Psoas muscle (tissue), 8 donors: Measurements from ENCODE around the gene LDLRAD4. TPM values are rescaled to one million over a fixed set of nuclear protein-coding genes. Genes with fewer than 3 reads are reported as not detected.

Experiments
- ATAC-seq, 4 donors: fragments of 200-7000 bp; cut with Tn5 transposase; one replicate each; pipeline ENCODE4 v1.9.1; 2020; ENCODE audit warnings: moderate library complexity in 3 of 4, mild to moderate bottlenecking in 2 of 4
- DNase-seq, 2 donors: peaks; one replicate each; pipeline ENCODE4 v3.0.0-alpha.2; 2020
- H3K27ac ChIP-seq: fragments of 200-600 bp; one replicate; pipeline ENCODE4 v1.8.0; 2022
- H3K27me3 ChIP-seq, 3 donors: fragments of 200-600 bp in 1 of 3; one replicate each; pipeline versions ENCODE4 v1.6.1 to v1.8.0; 2013 to 2022; ENCODE audit warnings: low read length in 2 of 3, mild to moderate bottlenecking in 2 of 3, moderate library complexity in 1 of 3; ENCODE audit not compliant: insufficient read depth in 3 of 3
- H3K36me3 ChIP-seq, 2 donors: fragments of 200-600 bp in 1 of 2; one replicate each; pipeline versions ENCODE4 v1.6.1 to v1.8.0; 2013 to 2022; ENCODE audit warnings: low read depth in 1 of 2, mild to moderate bottlenecking in 1 of 2, moderate library complexity in 1 of 2; ENCODE audit not compliant: insufficient read depth in 1 of 2
- H3K4me1 ChIP-seq: fragments of 200-600 bp; one replicate; pipeline ENCODE4 v1.8.0; 2022
- H3K4me3 ChIP-seq: fragments of 200-600 bp; one replicate; pipeline ENCODE4 v1.8.0; 2022; ENCODE audit warnings: mild to moderate bottlenecking
- H3K9me3 ChIP-seq: fragments of 200-600 bp; one replicate; pipeline ENCODE4 v1.8.0; 2022
- WGBS, 3 donors: extraction: QIAGEN DNeasy Blood & Tissue Kit; methylation state at CpG; one replicate each; pipeline versions ENCODE4 v1.1.6 to v1.1.7; 2013; 5-methylcytosine and 5-hydroxymethylcytosine counted together
- intact Hi-C, 2 donors: fragments of 100-400 bp; cut with DNase I; formaldehyde crosslinking; loops; one replicate each; pipeline versions ENCODE4 v1.11.0 to v1.14.2; 2022
- polyA plus RNA-seq, 3 donors: library from polyadenylated mRNA; stranded (reverse); fragments of 200-250 nt; gene quantifications; one replicate each; pipeline ENCODE4 v1.2.3, GENCODE V29; 2013
- total RNA-seq, 4 donors: library from RNA; stranded (reverse); fragmentation: NEBNext Ultra II Directional in 2 of 4; extraction: Animal tissue kit (Norgen Biotek cat#: 25700) in 2 of 4; gene quantifications; one replicate each; pipeline versions ENCODE4 v1.2.1 to v1.2.4, GENCODE V29; 2021 to 2023
- TF ChIP-seq, protein P1 (sequence below): fragments of 200-600 bp; IDR thresholded peaks from one replicate; pipeline ENCODE4 v1.8.0; 2022; ENCODE audit warnings: antibody characterized with exemption
- donor health status: healthy with polysubstance abuse.
- donor health status: DM: no; HTN: no; CAD: no; lungs with moderate emphysema.
- donor health status: Bipolar disorder and iron deficiency.
- donor health status: healthy.
- donor health status: DM: yes; HTN: yes; CAD: no.
- donor health status: DM: no; HTN: no; CAD: no.
- donor health status: DM: no; HTN: no; CAD: no.
- donor health status: DM: yes; HTN: yes; CAD: no.

The LDLRAD4 gene
- total and polyA plus RNA-seq, 7 donors = 1.8 to 13.9 (median 3.8) TPM

DNA sequence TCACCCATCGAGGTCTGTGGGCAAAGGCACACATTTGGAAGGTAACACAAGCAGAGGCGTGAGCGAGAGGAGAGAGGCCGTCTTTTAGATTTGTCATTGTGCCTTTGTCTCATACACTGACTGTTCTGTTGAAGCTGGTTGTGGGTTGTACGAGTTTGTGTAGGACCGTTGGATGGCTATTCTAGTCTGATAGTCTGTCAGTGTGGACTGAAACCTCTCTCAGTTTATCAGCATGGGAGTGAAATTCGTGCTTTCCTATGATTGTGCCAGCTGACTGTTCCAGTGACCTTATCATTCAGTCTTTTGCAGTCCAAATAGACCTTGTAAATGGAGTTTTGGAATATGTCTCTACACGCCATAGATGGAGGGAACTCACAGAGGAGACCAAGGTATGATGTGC, 143.5 kb downstream of the LDLRAD4 start:
- ATAC-seq (no peak), DNase-seq (no peak)
- intact Hi-C loops = loop anchor here in 1 of 2 donors (10.0 kb wide), 1 partner anchor 47 kb away; no protein-coding TSS in a partner anchor
- 83 to 97% (median 89%) methylated on average over 8 of the region's 8 CpGs for WGBS, 3 donors
- H3K4me1 ChIP-seq = no peaks in the 10 kb centered on the region
- H3K9me3 ChIP-seq = no peaks in the 10 kb centered on the region
- H3K4me3 ChIP-seq = no peak overlapping the region
- no peaks in the 10 kb centered on the region for H3K36me3 ChIP-seq
- no peak overlapping the region for H3K27ac ChIP-seq
- TF ChIP-seq, protein P1, sequence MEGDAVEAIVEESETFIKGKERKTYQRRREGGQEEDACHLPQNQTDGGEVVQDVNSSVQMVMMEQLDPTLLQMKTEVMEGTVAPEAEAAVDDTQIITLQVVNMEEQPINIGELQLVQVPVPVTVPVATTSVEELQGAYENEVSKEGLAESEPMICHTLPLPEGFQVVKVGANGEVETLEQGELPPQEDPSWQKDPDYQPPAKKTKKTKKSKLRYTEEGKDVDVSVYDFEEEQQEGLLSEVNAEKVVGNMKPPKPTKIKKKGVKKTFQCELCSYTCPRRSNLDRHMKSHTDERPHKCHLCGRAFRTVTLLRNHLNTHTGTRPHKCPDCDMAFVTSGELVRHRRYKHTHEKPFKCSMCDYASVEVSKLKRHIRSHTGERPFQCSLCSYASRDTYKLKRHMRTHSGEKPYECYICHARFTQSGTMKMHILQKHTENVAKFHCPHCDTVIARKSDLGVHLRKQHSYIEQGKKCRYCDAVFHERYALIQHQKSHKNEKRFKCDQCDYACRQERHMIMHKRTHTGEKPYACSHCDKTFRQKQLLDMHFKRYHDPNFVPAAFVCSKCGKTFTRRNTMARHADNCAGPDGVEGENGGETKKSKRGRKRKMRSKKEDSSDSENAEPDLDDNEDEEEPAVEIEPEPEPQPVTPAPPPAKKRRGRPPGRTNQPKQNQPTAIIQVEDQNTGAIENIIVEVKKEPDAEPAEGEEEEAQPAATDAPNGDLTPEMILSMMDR = no peak
- H3K27me3 ChIP-seq = no peaks in the 10 kb centered on the region

- H3K27me3 ChIP-seq = no peaks in the 10 kb centered on the region
- H3K4me1 ChIP-seq = no peaks in the 10 kb centered on the region
- WGBS, 3 donors = 89 to 93% (median 92%) methylated on average over 2 of the region's 2 CpGs
- no peaks in the 10 kb centered on the region for H3K36me3 ChIP-seq
- DNase-seq = no peak
- TF ChIP-seq, protein P1 = no peak
- no peak for ATAC-seq
- H3K4me3 ChIP-seq = no peak overlapping the region
- no peak overlapping the region for H3K27ac ChIP-seq
- intact Hi-C loops = loop anchor here in 1 of 2 donors (10.0 kb wide), 1 partner anchor 48 kb away; no protein-coding TSS in a partner anchor
- H3K9me3 ChIP-seq = no peaks in the 10 kb centered on the region
These were observed 144.0 kb downstream of the LDLRAD4 start for GRCh38 chr18:13362607-13363006.

GRCh38 chr18:13363359-13363758, 144.8 kb downstream of the LDLRAD4 start:
- H3K36me3 ChIP-seq = no peaks in the 10 kb centered on the region
- H3K27ac ChIP-seq = no peak overlapping the region
- TF ChIP-seq, protein P1 = no peak
- ATAC-seq = no peak
- H3K4me1 ChIP-seq = no peaks in the 10 kb centered on the region
- DNase-seq = no peak
- H3K4me3 ChIP-seq = no peak overlapping the region
- H3K9me3 ChIP-seq = no peaks in the 10 kb centered on the region
- 74 to 75% (median 75%) methylated on average over 4 of the region's 4 CpGs for WGBS, 3 donors
- intact Hi-C loops = loop anchor here in 1 of 2 donors (10.0 kb wide), 1 partner anchor 49 kb away; no protein-coding TSS in a partner anchor
- no peaks in the 10 kb centered on the region for H3K27me3 ChIP-seq

- Histone ChIP-seq H3K27ac (no peak overlapping the region), H3K9me3 (no peaks in the 10 kb centered on the region), H3K4me1 (no peaks in the 10 kb centered on the region), H3K27me3 (no peaks in the 10 kb centered on the region), H3K36me3 (no peaks in the 10 kb centered on the region), H3K4me3 (no peak overlapping the region)
- WGBS, 3 donors = 83 to 88% (median 85%) methylated on average over 7 of the region's 7 CpGs
- TF ChIP-seq, protein P1 = no peak
- ATAC-seq = no peak
- intact Hi-C loops = loop anchor here in 1 of 2 donors (10.0 kb wide), 1 partner anchor 50 kb away; no protein-coding TSS in a partner anchor
- no peak for DNase-seq
These were observed 146.2 kb downstream of the LDLRAD4 start for GRCh38 chr18:13364721-13365205.

GRCh38 chr18:13366131-13366530, 147.6 kb downstream of the LDLRAD4 start:
- ATAC-seq (no peak), DNase-seq (no peak)
- TF ChIP-seq, protein P1 = no peak
- intact Hi-C loops = loop anchor here in 1 of 2 donors (10.0 kb wide), 1 partner anchor 51 kb away; no protein-coding TSS in a partner anchor
- 75 to 78% (median 75%) methylated on average over 3 of the region's 3 CpGs for WGBS, 3 donors
- no peaks in the 10 kb centered on the region for H3K4me1 ChIP-seq
- H3K4me3 ChIP-seq = no peak overlapping the region
- H3K27ac ChIP-seq = no peak overlapping the region
- H3K36me3 ChIP-seq = no peaks in the 10 kb centered on the region
- H3K9me3 ChIP-seq = no peaks in the 10 kb centered on the region
- H3K27me3 ChIP-seq = no peaks in the 10 kb centered on the region
